Central memory CD4-positive, alpha-beta T cell (primary cell): ENCODE measurements around the gene SPATA13.

Experiments used
- DNase-seq: peaks from one replicate; pipeline ENCODE4 v3.0.0; 2022

The SPATA13 gene

GRCh38 chr13:24261566-24261965, 101.0 kb downstream of the SPATA13 start:
- DNase-seq: peak; percentile 70

- DNase-seq: no peak
Observed at GRCh38 chr13:24263632-24264031, 103.1 kb downstream of the SPATA13 start.

- DNase-seq: peak; percentile 86
Observed at GRCh38 chr13:24264976-24265375, 104.5 kb downstream of the SPATA13 start.

- DNase-seq: no peak
Observed at GRCh38 chr13:24265453-24265852, 104.9 kb downstream of the SPATA13 start.

GRCh38 chr13:24267274-24267673, 106.8 kb downstream of the SPATA13 start:
- peak; percentile 69 for DNase-seq

- no peak for DNase-seq
Observed at GRCh38 chr13:24267801-24268200, 107.3 kb downstream of the SPATA13 start.

- DNase-seq: no peak
Observed at GRCh38 chr13:24269821-24270220, 109.3 kb downstream of the SPATA13 start.

GRCh38 chr13:24270639-24271141, 110.2 kb downstream of the SPATA13 start:
- DNase-seq: peak; percentile 76

GRCh38 chr13:24271231-24271600, 110.7 kb downstream of the SPATA13 start:
- DNase-seq: no peak

GRCh38 chr13:24271601-24272451, 111.3 kb downstream of the SPATA13 start:
- DNase-seq: peak; percentile 90

- no peak for DNase-seq
Observed at GRCh38 chr13:24272452-24273161, 112.1 kb downstream of the SPATA13 start.

GRCh38 chr13:24273926-24274325, 113.4 kb downstream of the SPATA13 start:
- no peak for DNase-seq

- DNase-seq: peak; percentile 68
Observed at GRCh38 chr13:24274452-24275021, 114.0 kb downstream of the SPATA13 start.

- DNase-seq: no peak
Observed at GRCh38 chr13:24275041-24275440, 114.5 kb downstream of the SPATA13 start.

- DNase-seq: peak; percentile 69
Observed at GRCh38 chr13:24276306-24276705, 115.8 kb downstream of the SPATA13 start.

- no peak for DNase-seq
Observed at GRCh38 chr13:24276861-24277260, 116.3 kb downstream of the SPATA13 start.

- no peak for DNase-seq
Observed at GRCh38 chr13:24277761-24278160, 117.2 kb downstream of the SPATA13 start.

GRCh38 chr13:24279327-24280110, 119.0 kb downstream of the SPATA13 start:
- DNase-seq: no peak

- DNase-seq: no peak
Observed at GRCh38 chr13:24280720-24281119, 120.2 kb downstream of the SPATA13 start.

- DNase-seq: no peak
Observed at GRCh38 chr13:24281188-24282008, 120.9 kb downstream of the SPATA13 start.

- DNase-seq: no peak
Observed at GRCh38 chr13:24282256-24282655, 121.7 kb downstream of the SPATA13 start.
